ENCODE measurements around the gene COL4A2. TPM values are rescaled to one million over a fixed set of nuclear protein-coding genes. Genes with fewer than 3 reads are reported as not detected.

The COL4A2 gene
- total RNA-seq, 1 donor from 2014 or later: not detected

DNA sequence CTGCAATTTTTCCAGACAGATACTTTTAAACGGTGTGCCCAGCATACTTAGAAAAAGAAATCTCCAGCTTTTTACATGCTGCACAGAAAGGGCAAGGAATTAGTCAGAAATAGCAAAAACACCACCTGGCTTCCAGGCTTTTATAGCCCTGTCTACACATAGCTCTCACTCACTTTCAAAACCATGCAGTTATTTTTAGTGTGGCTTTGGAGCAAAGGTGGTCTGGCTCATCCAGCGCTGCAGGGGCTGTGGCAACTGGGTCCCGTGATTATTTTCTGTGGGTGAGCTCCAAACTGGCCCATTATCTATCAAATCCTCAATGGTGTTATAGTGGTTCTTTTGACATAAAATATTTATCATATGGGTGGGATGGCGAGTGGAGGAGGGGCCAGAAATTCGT lies 57.0 kb downstream of the COL4A2 start:
- CTCF ChIA-PET: no interaction called here
- DNase-seq (no peak), ATAC-seq (ENCODE audit: low read depth) (no peak)
- POLR2A ChIA-PET: no interaction called here
- Mint-ChIP-seq H3K36me3 (ENCODE audit: low read depth) (no peaks in the 10 kb centered on the region), H3K27me3 (peaks cover 5% of the 10 kb centered on the region), H3K4me3 (no peak overlapping the region), H3K9me3 (no peaks in the 10 kb centered on the region), H3K4me1 (no peaks in the 10 kb centered on the region), H3K27ac (no peak overlapping the region)
- no peak for TF ChIP-seq CTCF (IDR thresholded peaks at IDR 0.05)
- intact Hi-C loops (cut with micrococcal nuclease): no loop called here

GRCh38 chr13:110365876-110366275 lies 58.8 kb downstream of the COL4A2 start:
- intact Hi-C loops (cut with micrococcal nuclease): no loop called here
- H3K4me3 Mint-ChIP-seq: no peak overlapping the region
- H3K9me3 Mint-ChIP-seq: no peaks in the 10 kb centered on the region
- no peak for DNase-seq
- H3K36me3 Mint-ChIP-seq (ENCODE audit: low read depth): no peaks in the 10 kb centered on the region
- H3K27me3 Mint-ChIP-seq: peaks cover 7% of the 10 kb centered on the region
- CTCF ChIA-PET: no interaction called here
- TF ChIP-seq CTCF (IDR thresholded peaks at IDR 0.05): no peak
- no peak overlapping the region for H3K27ac Mint-ChIP-seq
- ATAC-seq (ENCODE audit: low read depth): no peak
- POLR2A ChIA-PET: no interaction called here
- no peaks in the 10 kb centered on the region for H3K4me1 Mint-ChIP-seq

DNA sequence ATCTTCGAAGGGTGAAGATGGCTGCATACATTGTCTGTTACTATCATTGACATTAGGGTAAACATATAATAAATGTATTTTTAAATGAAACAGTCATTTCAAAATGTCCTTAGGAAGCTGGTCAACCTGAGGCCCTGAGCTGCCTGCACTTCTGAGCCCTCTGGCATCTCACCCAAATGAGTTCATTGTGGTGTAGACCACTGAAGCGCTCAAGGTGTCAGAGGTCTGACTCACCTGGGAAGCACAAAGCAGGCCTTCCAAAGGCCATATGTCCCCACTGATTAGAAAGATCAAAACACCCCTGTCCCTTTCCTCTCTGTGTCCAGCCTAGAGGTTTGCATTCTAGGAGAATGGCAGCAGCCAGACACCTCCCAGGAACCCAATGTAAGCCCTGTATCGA lies 59.6 kb downstream of the COL4A2 start:
- no peak for ATAC-seq (ENCODE audit: low read depth)
- ChIA-PET CTCF (no interaction called here), POLR2A (no interaction called here)
- H3K4me3 Mint-ChIP-seq: no peak overlapping the region
- no peak for TF ChIP-seq CTCF (IDR thresholded peaks at IDR 0.05)
- H3K9me3 Mint-ChIP-seq: no peaks in the 10 kb centered on the region
- no peak for DNase-seq
- no peak overlapping the region for H3K27ac Mint-ChIP-seq
- no peaks in the 10 kb centered on the region for H3K4me1 Mint-ChIP-seq
- H3K27me3 Mint-ChIP-seq: peaks cover 7% of the 10 kb centered on the region
- intact Hi-C loops (cut with micrococcal nuclease): no loop called here
- no peaks in the 10 kb centered on the region for H3K36me3 Mint-ChIP-seq (ENCODE audit: low read depth)

DNA sequence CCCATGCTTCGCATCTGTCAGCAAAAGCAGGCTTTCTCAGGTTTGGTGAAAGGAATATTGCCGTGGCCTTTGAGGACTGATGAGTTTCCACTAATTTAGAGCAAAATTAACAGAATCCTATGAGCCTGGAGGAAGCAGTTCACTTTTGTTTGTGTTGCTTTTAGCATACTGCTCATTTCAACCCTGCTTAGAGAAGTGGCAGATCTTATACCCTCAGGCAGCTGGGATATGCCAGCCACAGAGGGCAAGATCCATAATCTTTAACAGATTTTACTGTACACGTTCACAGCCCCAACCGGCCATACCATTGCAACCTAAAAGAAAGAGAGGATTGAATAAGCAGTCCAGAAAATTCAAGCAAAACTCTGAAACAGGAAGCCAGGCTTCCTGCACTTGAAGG lies 60.5 kb downstream of the COL4A2 start:
- ATAC-seq (ENCODE audit: low read depth) (no peak), DNase-seq (no peak)
- no peaks in the 10 kb centered on the region for H3K36me3 Mint-ChIP-seq (ENCODE audit: low read depth)
- H3K9me3 Mint-ChIP-seq: no peaks in the 10 kb centered on the region
- intact Hi-C loops (cut with micrococcal nuclease): no loop called here
- H3K4me3 Mint-ChIP-seq: no peak overlapping the region
- no peak overlapping the region for H3K27ac Mint-ChIP-seq
- TF ChIP-seq CTCF (IDR thresholded peaks at IDR 0.05): no peak
- ChIA-PET POLR2A (no interaction called here), CTCF (no interaction called here)
- peaks cover 5% of the 10 kb centered on the region for H3K27me3 Mint-ChIP-seq
- H3K4me1 Mint-ChIP-seq: no peaks in the 10 kb centered on the region

GRCh38 chr13:110368408-110368807 lies 61.3 kb downstream of the COL4A2 start:
- H3K36me3 Mint-ChIP-seq (ENCODE audit: low read depth): no peaks in the 10 kb centered on the region
- H3K4me1 Mint-ChIP-seq: no peaks in the 10 kb centered on the region
- no peak for TF ChIP-seq CTCF (IDR thresholded peaks at IDR 0.05)
- H3K9me3 Mint-ChIP-seq: no peaks in the 10 kb centered on the region
- H3K4me3 Mint-ChIP-seq: no peak overlapping the region
- ATAC-seq (ENCODE audit: low read depth): no peak
- ChIA-PET CTCF (no interaction called here), POLR2A (no interaction called here)
- intact Hi-C loops (cut with micrococcal nuclease): no loop called here
- no peak for DNase-seq
- H3K27me3 Mint-ChIP-seq: peaks cover 5% of the 10 kb centered on the region
- H3K27ac Mint-ChIP-seq: no peak overlapping the region
